ENCODE data around the gene SNPH. TPM values are rescaled to one million over a fixed set of nuclear protein-coding genes. Genes with fewer than 3 reads are reported as not detected.

Gene SNPH
- total RNA-seq, 1 donor from 2014 or later = 7.8 TPM

DNA sequence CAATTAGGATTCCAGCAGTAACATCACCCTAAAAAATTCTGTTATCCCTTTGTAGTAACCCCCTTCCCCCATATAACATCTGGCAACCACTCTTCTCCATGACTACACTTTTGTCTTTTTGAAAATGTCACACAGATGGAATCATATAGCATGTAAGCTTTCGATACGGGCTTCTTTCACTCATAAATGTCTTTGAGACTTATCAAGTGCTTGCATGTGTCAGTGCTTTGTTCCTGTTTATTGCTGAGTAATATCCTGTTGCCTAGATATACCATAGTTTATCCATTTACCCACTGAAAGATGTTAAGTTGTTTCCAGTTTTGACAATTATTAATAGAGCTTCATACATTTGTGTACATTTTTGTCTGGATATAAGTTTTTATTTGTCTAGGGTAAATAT lies 10.4 kb upstream of the SNPH start:
- ATAC-seq = no peak
- DNase-seq = no peak
- intact Hi-C loops (cut with micrococcal nuclease) = no loop called here

DNA sequence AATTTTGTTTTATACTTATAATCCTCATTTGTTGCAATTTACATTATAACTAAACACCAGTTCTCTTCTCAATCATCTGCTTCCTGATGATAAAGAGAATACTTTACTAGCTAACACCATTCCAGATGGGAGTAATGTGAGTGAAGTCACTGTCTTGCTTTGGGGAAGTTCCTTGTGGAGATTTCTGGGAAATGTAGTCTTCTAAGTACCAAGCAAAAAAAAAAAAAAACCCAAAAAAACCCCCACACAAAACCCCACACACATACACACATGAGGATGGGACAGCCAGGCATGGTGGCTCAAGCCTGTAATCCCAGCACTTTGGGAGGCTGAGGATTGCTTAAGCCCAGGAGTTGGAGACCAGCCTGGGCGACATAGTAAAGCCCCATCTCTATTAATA lies 2.2 kb upstream of the SNPH start:
- DNase-seq (no peak), ATAC-seq (no peak)
- intact Hi-C loops (cut with micrococcal nuclease) = no loop called here

DNA sequence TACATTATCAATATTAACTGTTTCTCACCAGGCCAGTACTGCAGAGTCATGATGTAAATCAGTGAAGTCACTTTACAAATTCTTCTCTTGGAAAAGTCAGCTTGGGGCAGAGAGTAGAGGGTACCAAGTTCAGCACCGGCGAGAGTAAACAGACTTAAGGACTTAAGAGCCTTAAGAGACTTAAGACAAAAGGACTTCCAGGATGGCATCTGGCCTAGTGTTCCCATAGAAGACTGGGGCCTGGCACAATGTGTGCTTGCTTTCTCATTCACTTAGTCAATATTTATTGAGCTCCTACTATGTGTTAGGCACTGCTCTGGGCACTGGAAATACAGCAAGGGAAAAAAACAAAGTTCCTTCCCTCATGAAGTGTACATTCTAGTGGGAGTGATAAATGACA lies 1.4 kb upstream of the SNPH start:
- intact Hi-C loops (cut with micrococcal nuclease) = no loop called here
- no peak for DNase-seq
- no peak for ATAC-seq

DNA sequence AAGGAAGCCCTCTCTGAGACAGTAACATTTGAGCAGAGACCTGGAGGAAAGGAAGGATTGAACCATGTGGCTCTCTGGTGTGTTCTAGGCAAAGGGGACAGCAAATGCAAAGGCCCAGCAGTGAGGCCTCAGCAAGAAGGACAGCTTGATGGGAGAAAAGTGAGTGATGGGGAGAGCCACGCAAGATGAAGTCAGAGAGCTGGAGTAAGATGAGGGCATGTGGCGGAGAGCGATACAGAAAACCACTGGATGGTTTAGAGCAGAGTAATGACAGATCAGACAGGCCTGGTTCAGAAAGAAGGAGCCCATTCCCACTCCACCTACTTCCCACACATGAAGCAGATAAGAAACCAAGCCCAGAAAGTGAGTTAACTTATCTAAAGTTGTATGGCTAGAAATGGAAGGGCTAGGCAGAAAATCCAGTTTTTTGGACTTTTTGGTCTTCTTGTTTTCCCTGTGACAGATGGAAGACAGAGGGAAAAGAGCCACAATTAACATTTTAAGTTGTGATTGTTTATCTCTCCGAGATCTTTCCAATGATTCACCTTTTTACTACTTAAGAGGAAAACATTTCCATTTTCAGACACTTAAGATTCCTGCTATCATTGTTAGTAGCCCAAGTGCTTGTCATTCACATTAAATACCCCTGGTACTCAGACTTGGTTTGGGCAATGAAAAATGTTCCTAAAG lies 723 bp upstream of the SNPH start:
- intact Hi-C loops (cut with micrococcal nuclease) = no loop called here
- ATAC-seq = no peak
- no peak for DNase-seq

DNA sequence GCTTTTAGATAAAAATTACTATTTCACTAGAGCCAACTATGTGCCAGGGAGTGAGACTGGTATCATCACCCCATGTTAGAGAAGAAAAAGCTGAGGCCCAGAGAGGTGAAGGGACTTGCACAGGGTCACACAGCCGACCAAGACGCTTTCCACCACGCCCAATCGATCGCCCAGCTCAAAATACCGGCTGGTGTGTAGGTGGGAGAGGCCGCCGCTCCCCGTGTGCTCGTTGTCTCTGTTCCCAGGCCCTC lies 253 bp upstream of the SNPH start:
- intact Hi-C loops (cut with micrococcal nuclease) = no loop called here
- DNase-seq (no peak), ATAC-seq (no peak)

DNA sequence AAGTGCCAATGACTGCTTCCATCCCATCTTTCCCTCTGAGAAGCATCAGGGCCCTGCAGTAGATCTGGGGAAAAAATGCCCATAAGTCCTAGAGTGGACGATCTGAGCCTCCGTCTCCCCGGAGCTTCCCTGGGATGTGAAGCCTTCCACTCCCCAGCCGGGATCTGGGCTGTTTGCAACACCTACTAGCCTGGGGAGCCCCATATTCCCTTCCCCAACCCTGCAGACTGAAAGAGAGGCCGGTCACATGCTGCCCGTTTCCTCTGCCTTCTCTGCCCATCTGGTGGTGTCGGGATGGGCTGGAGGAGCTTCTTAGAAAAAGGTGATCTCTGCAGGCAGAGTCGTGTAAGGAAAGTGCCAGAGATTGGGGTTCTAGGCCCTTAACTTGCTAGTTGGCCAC lies 1.1 kb downstream of the SNPH start:
- no peak for ATAC-seq
- intact Hi-C loops (cut with micrococcal nuclease) = no loop called here
- no peak for DNase-seq

GRCh38 chr20:1267809-1268374 lies 1.8 kb downstream of the SNPH start:
- intact Hi-C loops (cut with micrococcal nuclease) = no loop called here
- DNase-seq = no peak
- ATAC-seq = no peak

DNA sequence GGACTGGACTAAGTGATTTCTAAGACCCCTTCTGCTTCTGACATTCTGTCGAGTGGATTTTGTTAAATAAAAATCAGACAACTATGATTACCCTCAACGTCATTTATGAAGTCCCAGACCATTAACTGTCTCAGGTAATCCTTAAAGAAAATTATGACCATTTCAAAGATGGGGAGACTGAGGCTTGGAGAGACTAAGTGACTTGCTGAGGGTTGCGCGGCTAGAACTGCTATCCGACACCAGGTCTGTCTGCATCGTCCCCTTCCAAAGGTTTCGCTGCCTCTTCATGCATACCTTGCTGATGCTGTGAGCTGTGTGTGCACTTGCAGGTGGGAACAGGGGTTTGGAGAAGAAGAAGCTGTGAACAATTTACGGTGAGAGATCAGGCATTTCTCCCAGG lies 3.1 kb downstream of the SNPH start:
- intact Hi-C loops (cut with micrococcal nuclease) = no loop called here
- ATAC-seq (no peak), DNase-seq (no peak)

DNA sequence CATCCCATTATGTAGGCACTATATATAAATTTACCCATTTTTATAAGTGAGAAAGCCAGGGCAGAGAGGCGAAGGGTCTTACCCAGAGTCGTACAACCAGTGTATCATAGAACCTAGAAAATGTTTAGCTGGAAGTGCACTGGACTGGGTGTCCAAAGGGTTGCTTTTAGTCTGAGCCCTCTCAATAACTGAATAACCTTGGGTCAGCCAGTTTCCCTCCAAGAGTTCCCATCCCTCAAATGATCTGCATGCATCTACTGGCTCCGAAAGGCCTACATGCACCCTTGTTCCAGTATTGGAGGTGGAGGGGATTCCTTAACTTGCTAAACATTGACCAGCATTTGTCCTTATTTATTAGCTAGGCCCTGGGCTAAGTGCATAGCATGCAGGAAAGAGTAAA lies 3.8 kb downstream of the SNPH start:
- DNase-seq (no peak), ATAC-seq (no peak)
- intact Hi-C loops (cut with micrococcal nuclease) = no loop called here

DNA sequence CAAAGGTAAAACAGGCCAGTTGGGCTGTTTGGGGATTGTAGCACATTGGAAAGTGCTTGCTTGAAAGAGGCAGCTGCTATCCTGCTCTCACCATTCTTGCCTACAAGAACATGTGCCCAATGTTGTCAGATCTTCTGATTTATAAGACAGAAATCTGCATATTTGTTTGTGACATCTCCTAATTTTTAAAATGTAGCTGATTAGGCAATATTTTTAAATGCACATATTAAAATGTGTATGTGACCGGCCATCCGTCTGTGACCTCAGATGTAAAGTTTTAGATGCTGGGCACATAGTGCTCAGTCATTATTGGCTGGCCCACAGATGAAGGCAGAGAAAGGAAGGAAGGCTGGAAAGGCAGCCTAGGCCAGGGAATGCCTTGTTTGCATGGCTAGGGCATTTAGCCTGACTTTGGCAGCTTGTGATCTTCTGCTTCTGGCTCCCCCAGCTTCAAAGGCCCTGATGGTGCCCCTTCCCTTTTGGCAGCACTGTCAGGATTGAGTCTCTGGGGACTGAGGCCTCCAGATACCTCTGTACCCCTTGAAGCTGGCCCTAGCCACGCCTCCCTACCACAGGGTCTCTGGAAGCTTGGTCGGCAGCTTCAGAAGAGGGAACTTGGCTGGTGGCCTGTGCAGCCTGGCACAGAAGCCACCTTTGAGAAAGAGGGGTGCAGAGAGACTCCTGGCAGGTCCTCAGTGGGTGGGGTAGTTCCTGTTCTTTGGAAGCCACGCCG lies 6.4 kb downstream of the SNPH start:
- intact Hi-C loops (cut with micrococcal nuclease) = no loop called here
- DNase-seq (no peak), ATAC-seq (no peak)

GRCh38 chr20:1273366-1273765 lies 7.3 kb downstream of the SNPH start:
- no peak for ATAC-seq
- intact Hi-C loops (cut with micrococcal nuclease) = no loop called here
- no peak for DNase-seq

DNA sequence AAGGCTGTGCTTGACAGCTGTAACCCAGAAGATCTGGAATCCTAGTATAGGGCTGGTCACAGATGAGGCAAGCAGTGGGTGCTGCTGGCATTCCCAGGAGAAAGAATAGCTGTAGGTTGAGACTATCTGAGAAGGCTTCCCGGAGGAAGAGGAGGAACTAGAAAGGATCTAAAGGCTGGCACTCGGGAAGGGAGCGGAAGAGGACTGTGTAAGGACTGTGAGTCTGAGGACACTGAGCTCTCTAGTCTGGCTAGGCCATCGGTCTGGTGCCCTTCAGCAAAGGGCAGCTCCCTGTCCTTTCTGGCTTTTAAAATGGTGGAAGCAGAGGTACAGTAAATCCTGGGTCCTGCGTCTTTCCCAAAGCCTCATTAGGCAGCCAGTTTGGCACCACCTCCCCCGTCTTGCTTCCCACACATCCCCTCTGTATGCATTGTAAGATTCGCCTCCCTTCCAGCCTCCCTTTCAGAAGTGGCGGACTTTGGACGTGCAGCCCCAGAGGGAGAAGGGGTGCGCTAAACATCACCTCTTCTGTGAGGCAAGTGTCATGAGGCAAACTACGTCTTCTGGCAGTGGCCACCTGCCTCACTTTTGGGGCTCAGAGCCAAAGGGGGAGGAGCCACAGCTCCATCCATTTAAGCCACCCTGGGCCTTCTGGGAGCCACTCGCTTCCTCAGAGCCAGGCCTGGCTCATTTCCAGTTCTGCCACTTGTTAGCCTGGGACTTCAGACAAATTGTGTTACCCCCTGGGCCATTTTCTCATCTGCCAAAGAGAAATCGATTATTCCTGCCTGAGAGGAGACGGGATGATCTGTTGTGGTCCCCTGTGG lies 8.6 kb downstream of the SNPH start:
- intact Hi-C loops (cut with micrococcal nuclease) = no loop called here
- DNase-seq (no peak), ATAC-seq (peak; percentile 29)

- no peak for ATAC-seq
- no peak for DNase-seq
- intact Hi-C loops (cut with micrococcal nuclease) = no loop called here
Observed at GRCh38 chr20:1275919-1276318, 9.8 kb downstream of the SNPH start.

DNA sequence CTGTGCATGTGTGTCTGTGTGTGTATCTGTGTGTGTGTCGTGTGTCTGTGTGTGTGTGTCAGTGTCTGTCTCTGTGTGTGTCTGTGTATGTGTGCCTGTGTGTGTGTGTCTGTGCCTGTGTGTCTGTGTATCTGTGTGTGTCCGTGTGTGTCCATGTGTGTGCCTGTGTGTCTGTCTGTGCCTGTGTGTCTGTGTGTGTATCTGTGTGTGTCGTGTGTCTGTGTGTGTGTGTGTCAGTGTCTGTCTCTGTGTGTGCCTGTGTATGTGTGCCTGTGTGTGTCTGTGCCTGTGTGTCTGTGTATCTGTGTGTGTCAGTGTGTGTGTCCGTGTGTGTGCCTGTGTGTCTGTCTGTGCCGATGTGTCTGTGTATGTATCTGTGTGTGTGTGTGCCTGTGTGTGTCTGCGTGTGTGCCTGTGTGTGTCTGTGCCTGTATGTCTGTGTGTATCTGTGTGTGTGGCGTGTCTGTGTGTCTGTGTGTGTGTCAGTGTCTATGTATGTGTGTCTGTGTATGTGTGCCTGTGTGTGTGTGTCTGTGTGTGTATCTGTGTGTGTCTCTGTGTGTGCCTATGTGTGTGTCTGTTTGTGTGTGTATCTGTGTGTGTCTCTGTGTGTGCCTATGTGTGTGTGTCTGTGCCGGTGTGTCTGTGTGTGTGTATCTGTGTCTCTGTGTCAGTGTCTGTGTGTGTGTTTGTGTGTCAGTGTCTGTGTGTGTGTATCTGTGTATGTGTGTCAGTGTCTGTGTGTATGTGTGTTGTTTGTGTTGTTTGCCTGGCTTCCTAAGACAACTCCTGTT lies 11.6 kb downstream of the SNPH start:
- ATAC-seq = no peak
- intact Hi-C loops (cut with micrococcal nuclease) = no loop called here

GRCh38 chr20:1278993-1279392 lies 12.9 kb downstream of the SNPH start:
- DNase-seq = no peak
- ATAC-seq = no peak
- intact Hi-C loops (cut with micrococcal nuclease) = no loop called here

More for the DNA sequence above, 11.6 kb downstream of the SNPH start:
- DNase-seq = no peak

DNA sequence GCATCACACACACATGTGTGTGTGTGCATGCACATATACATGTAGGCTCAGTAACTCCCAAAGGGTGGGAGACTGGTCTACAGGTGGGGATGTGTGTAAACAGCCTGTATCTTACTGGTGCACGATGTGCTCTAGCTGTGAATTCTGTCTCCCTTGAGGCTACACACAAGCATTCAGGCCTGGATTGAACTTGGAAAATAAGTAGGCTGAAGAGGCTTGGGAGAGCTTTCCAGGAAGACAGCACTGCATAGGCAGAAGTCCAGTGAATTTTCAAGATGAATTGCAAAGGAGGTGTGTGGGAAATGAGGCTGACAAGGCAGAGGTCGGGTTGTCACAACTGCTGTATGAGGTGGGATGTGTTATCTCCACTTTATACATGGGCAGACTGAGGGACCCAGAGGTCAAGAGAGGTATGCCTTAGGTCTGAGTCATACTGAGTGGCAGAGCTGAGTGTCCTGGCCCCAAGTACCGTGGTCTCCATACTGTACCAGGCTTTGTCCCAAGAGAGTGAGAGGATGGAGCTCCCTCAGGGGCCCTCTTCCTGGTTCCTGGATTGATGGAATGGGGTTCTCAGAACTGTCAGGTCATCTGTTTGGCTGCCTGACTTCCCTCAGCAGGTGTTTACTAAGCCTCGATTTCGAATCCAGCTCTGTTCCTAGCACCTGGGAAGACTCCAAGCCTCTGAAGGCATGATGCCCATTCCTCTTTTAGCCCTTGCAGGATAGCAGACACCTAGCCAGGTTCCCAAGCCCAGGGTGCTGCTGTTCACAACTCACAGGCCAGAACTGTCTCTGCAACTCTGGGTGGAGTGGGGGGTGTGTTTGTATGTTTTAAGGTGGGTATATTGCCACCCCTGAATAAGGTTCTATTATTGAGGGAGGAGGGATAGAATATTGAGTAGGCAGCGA lies 14.4 kb downstream of the SNPH start:
- intact Hi-C loops (cut with micrococcal nuclease) = no loop called here
- DNase-seq (no peak), ATAC-seq (peak; percentile 64)

DNA sequence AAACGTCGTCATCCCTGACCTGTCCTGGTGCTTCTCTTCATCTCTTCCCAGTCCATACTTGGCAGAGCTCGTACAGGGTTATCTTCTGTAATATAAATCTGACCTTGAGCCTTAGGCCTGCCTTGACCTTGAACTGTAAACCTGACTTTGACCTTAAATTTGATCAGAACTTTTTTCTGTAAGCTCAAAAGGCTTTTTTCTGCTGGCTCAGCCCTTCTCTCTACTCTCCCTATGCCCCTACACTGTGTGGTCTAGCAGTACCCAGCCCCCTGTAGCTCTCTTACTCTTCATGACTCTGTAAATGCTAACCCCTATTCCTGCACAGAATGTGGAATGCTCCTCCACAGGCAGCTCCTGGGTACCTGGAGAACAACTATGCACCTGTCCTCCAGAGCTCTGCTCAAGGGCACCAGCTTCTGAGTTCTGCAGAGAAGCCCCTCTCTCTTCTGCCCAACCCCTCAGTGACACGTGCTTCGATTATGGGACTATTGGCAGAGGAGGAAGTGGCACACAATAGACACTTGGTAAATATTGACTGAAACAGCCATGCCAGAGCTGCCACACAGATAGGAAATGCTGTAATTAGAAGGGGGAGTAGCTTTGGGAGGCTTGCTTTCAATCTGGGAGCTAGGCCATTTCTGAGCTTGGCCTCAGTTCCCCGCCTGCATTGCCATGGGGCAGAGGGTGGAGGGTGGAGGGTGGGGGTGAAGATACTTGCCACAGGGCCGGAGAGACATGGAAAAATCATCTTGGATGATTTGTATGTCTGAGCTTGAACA lies 15.4 kb downstream of the SNPH start:
- intact Hi-C loops (cut with micrococcal nuclease) = no loop called here
- DNase-seq (no peak), ATAC-seq (peak; percentile 77)

DNA sequence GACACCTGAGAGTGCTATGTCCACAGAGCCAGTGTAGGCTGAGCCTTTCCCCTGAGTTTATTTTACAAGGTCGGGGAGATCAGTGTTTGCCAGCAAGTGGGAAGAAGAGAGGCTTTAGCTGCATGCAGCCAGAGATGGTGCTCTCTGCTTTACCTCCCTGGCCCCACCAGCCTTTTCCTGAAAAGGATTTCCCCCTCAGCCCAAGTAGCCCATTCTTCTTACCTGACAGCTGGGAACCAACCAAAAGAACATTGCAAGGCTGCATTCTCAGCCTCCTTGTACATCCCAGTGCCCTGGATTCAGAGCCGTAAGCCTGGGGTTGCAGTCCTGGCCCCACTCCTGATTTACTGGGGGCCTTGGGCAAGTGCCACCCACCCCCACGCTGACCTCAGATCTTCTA lies 16.9 kb downstream of the SNPH start:
- intact Hi-C loops (cut with micrococcal nuclease) = no loop called here
- ATAC-seq (no peak), DNase-seq (no peak)
